Nephron (organoid): ENCODE measurements around the gene LPP.
"Not testable (repeated sequence)": the region's sequence is repeated elsewhere in the genome, so short reads cannot be mapped to it uniquely, and the experiment has no call there.

Experiments used
- H3K27ac Mint-ChIP-seq, 3 experiments: 2 replicates each; pipeline ENCODE4 v1.8.0; 2020; ENCODE audit warnings: mixed read lengths in 3 of 3, mild to moderate bottlenecking in 2 of 3, moderate library complexity in 1 of 3
- H3K27me3 Mint-ChIP-seq: 2 replicates; pipeline ENCODE4 v1.8.0; 2021; ENCODE audit warnings: low read depth, mild to moderate bottlenecking, moderate library complexity, mixed read lengths
- H3K36me3 Mint-ChIP-seq: 2 replicates; pipeline ENCODE4 v1.8.0; 2020; ENCODE audit warnings: low read depth, mixed read lengths
- H3K4me1 Mint-ChIP-seq: 2 replicates; pipeline ENCODE4 v1.8.0; 2020; ENCODE audit warnings: mixed read lengths
- H3K4me3 Mint-ChIP-seq, 3 experiments: 2 replicates each; pipeline ENCODE4 v1.8.0; 2020; ENCODE audit warnings: mild to moderate bottlenecking in 3 of 3, mixed read lengths in 3 of 3, moderate library complexity in 2 of 3
- H3K9me3 Mint-ChIP-seq: 2 replicates; pipeline ENCODE4 v1.8.0; 2020; ENCODE audit warnings: mixed read lengths
- TF ChIP-seq, protein P1 (sequence below), 3 experiments: fragments of 200-600 bp; sonication (generic); IDR thresholded peaks; one replicate each; pipeline ENCODE4 v1.5.0; 2021; ENCODE audit warnings: antibody characterized with exemption in 3 of 3; ENCODE audit not compliant: unreplicated experiment in 3 of 3

The LPP gene

DNA sequence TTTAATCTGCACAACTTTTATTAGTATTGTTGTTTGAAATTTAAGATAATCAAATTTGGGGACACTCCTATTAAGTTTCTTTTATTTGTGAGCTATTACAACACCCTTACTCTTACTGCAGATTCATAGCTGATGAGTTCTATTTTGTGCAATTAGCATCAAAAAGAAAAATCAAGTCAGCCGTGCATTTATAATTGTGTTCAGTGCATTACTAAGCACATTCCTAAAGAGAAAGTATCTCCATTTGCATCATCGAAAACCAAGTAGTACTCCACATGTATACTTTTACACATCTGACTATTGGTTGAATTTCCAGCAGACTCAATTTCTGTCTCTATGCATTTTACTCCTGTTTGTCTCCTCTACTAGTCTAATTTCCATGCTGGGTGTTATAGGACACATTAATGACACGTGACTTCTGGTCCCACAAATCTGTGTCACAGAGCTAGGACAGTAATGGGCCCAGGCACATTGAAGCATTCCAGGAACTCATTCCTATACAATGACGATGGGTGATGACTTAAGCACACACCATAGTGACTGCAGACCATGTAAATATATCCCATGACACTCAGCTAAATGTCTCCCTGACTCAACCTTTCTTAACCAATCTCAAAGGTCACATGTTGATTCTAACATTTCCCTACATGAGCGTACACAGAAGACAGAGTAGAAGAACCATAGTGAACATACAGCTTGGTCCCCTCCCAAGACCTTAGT lies 477.5 kb downstream of the LPP start:
- peaks cover 30% of the 10 kb centered on the region for H3K36me3 Mint-ChIP-seq
- H3K27ac Mint-ChIP-seq = no peak overlapping the region
- peaks cover 26% of the 10 kb centered on the region for H3K9me3 Mint-ChIP-seq
- no peaks in the 10 kb centered on the region for H3K4me1 Mint-ChIP-seq
- H3K27me3 Mint-ChIP-seq = no peaks in the 10 kb centered on the region
- no peak overlapping the region for H3K4me3 Mint-ChIP-seq
- TF ChIP-seq, protein P1, sequence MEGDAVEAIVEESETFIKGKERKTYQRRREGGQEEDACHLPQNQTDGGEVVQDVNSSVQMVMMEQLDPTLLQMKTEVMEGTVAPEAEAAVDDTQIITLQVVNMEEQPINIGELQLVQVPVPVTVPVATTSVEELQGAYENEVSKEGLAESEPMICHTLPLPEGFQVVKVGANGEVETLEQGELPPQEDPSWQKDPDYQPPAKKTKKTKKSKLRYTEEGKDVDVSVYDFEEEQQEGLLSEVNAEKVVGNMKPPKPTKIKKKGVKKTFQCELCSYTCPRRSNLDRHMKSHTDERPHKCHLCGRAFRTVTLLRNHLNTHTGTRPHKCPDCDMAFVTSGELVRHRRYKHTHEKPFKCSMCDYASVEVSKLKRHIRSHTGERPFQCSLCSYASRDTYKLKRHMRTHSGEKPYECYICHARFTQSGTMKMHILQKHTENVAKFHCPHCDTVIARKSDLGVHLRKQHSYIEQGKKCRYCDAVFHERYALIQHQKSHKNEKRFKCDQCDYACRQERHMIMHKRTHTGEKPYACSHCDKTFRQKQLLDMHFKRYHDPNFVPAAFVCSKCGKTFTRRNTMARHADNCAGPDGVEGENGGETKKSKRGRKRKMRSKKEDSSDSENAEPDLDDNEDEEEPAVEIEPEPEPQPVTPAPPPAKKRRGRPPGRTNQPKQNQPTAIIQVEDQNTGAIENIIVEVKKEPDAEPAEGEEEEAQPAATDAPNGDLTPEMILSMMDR (IDR thresholded peaks at IDR 0.05; ENCODE audit: unreplicated experiment in 3 of 3) = no peak

DNA sequence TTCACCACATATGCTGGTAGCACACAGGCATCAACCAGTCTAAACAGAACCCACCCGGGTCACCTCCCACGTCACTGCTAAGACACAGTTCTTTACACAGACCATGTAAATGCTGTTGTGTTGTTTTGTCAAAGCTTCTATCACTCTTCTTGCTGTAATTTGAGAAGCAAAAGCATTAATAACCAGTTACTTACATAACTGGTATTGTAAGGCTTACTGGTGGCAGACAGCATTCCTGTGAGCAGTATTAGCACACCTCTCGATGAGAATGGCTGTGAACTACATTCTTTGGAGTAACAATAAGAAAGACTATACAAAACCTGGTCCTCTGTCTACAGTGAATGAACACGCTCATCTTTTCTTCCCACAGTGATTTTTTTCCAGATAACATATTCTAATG lies 479.2 kb downstream of the LPP start:
- no peaks in the 10 kb centered on the region for H3K27me3 Mint-ChIP-seq
- H3K4me3 Mint-ChIP-seq = no peak overlapping the region
- no peak overlapping the region for H3K27ac Mint-ChIP-seq
- H3K9me3 Mint-ChIP-seq = peaks cover 21% of the 10 kb centered on the region
- H3K36me3 Mint-ChIP-seq = peaks cover 27% of the 10 kb centered on the region
- TF ChIP-seq, protein P1 (IDR thresholded peaks at IDR 0.05; ENCODE audit: unreplicated experiment in 3 of 3) = no peak
- no peaks in the 10 kb centered on the region for H3K4me1 Mint-ChIP-seq

DNA sequence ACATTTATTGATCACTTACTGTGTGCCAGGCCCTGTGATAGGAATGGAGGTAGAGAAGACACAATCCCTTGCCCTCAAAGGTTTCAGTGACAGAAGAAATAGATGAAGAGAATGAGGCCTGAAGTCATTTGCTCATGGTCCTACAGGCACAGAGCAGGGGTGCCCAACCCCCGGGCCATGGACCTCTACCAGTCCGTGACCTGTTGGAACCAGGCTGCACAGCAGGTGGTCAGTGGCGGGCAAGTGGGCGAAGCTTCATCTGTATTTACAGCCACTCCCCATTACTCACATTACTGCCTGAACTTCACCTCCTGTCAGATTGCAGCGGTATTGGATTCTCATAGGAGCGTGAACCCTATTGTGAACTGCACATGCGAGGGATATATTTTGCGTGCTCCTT lies 480.3 kb downstream of the LPP start:
- Mint-ChIP-seq H3K27ac (no peak overlapping the region), H3K4me1 (no peaks in the 10 kb centered on the region), H3K4me3 (no peak overlapping the region), H3K9me3 (peaks cover 17% of the 10 kb centered on the region), H3K36me3 (peaks cover 21% of the 10 kb centered on the region), H3K27me3 (no peaks in the 10 kb centered on the region)
- TF ChIP-seq, protein P1 (IDR thresholded peaks at IDR 0.05; ENCODE audit: unreplicated experiment in 3 of 3) = no peak

DNA sequence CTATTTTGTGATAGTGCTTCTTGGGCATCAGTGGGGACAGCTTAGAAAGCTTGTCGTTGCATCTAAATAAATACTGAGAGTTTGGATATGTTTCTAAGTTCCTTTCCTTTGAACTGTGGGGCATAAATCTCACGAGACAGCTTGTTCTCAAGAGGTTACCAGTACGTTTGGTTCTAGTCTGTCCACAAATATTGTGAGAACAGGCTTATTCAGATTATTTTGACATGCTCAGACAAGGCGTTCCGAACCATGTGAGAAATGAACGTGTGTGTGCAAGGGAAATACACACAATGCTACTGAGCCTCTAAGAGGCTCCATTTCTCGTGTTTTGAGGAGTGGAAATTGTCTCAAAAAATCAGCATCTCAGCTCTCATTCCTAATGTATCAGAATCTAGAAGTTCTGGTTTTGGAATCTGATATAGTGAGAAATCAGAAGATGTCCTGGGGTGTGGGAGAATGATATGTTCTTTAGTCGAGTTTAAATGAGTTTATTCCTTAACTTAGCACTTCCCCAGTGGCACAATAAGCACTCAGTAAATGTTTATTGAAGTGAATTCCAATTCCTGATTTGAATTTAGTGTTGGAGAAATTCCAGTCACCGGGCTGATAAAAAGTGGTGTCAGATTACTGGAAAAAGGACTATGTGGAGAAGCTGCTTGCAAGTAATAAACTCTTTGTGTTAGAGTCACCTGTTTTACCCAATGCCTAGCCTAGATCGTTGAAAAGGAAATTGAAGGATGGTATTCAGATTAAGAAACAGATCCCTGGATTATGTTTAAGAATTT lies 481.5 kb downstream of the LPP start:
- no peak overlapping the region for H3K4me3 Mint-ChIP-seq
- TF ChIP-seq, protein P1 (IDR thresholded peaks at IDR 0.05; ENCODE audit: unreplicated experiment in 3 of 3) = no peak
- H3K9me3 Mint-ChIP-seq = peaks cover 16% of the 10 kb centered on the region
- H3K36me3 Mint-ChIP-seq = peaks cover 19% of the 10 kb centered on the region
- H3K27ac Mint-ChIP-seq = no peak overlapping the region
- no peaks in the 10 kb centered on the region for H3K4me1 Mint-ChIP-seq
- no peaks in the 10 kb centered on the region for H3K27me3 Mint-ChIP-seq

DNA sequence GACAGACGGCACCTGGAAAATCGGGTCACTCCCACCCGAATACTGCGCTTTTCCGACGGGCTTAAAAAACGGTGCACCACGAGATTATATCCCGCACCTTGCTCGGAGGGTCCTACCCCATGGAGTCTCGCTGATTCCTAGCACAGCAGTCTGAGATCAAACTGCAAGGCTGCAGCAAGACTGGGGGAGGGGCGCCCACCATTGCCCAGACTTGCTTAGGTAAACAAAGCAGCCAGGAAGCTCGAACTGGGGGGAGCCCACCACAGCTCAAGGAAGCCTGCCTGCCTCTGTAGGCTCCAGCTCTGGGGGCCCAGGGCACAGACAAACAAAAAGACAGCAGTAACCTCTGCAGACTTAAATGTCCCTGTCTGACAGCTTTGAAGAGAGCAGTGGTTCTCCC lies 482.3 kb downstream of the LPP start:
- not testable (repeated sequence) for H3K27me3 Mint-ChIP-seq, H3K4me1 Mint-ChIP-seq, H3K4me3 Mint-ChIP-seq, H3K27ac Mint-ChIP-seq
- Mint-ChIP-seq H3K36me3 (peaks cover 19% of the 10 kb centered on the region), H3K9me3 (peaks cover 13% of the 10 kb centered on the region)

DNA sequence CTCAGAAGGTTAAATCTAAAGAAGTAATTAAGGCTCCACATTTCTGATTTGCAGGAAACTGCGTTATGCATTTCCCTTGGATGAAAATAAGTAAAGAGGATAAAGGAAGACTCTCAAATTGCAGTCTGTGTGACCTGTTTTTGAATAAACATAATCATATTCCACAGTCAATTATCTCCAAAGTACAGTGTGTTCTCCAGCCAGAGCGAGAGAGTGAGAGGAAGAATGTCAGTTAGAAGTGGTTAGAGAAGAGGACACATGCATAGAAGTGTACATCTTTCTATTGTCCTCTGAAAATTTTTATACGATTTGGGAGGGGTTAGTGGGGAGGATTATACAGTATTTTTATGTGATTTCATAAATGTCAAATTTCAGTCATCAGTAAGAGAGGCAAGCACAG lies 487.1 kb downstream of the LPP start:
- H3K36me3 Mint-ChIP-seq = peaks cover 6% of the 10 kb centered on the region
- peaks cover 4% of the 10 kb centered on the region for H3K9me3 Mint-ChIP-seq

More for the DNA sequence above, 487.1 kb downstream of the LPP start:
- H3K27ac Mint-ChIP-seq = no peak overlapping the region
- H3K4me3 Mint-ChIP-seq = no peak overlapping the region
- H3K27me3 Mint-ChIP-seq = no peaks in the 10 kb centered on the region
- H3K4me1 Mint-ChIP-seq = no peaks in the 10 kb centered on the region
- TF ChIP-seq, protein P1 (IDR thresholded peaks at IDR 0.05; ENCODE audit: unreplicated experiment in 3 of 3) = no peak
